Osteoblast (primary cell): ENCODE data around the gene PARVA. TPM values are rescaled to one million over a fixed set of nuclear protein-coding genes. Genes with fewer than 3 reads are reported as not detected.

Experiments
- DNase-seq: peaks from one replicate; pipeline ENCODE4 v3.0.0; 2011; ENCODE audit warnings: low spot score, mixed read lengths; ENCODE audit not compliant: insufficient read length; ENCODE audit errors: missing footprints
- H2AFZ ChIP-seq: 2 replicates; pipeline ENCODE4 v1.6.0; 2011; ENCODE audit warnings: mild to moderate bottlenecking, low read length
- H3K27ac ChIP-seq: 2 replicates; pipeline ENCODE4 v1.5.1; 2011; ENCODE audit warnings: mild to moderate bottlenecking, low read depth, low read length, moderate library complexity
- H3K27me3 ChIP-seq: 2 replicates; pipeline ENCODE4 v1.6.0; 2012; ENCODE audit warnings: mild to moderate bottlenecking, control low read depth, inconsistent platforms, low read length, moderate library complexity; ENCODE audit not compliant: insufficient read depth
- H3K36me3 ChIP-seq: 2 replicates; pipeline ENCODE4 v1.5.1; 2011; ENCODE audit warnings: mild to moderate bottlenecking, low read length, control low read depth, moderate library complexity; ENCODE audit not compliant: insufficient read depth
- H3K4me1 ChIP-seq: 2 replicates; pipeline ENCODE4 v1.5.1; 2011; ENCODE audit warnings: mild to moderate bottlenecking, low read length, control low read depth, moderate library complexity; ENCODE audit not compliant: insufficient read depth
- H3K4me2 ChIP-seq: 2 replicates; pipeline ENCODE4 v1.6.0; 2011; ENCODE audit warnings: mild to moderate bottlenecking, low read length; ENCODE audit not compliant: insufficient read depth
- H3K4me3 ChIP-seq: fragments of 200-600 bp; sonication (generic); 3 replicates; pipeline ENCODE4 v1.5.1; 2012; ENCODE audit warnings: mild to moderate bottlenecking, low read length, inconsistent platforms; ENCODE audit not compliant: insufficient read depth
- H3K79me2 ChIP-seq: 2 replicates; pipeline ENCODE4 v1.6.0; 2012; ENCODE audit warnings: mild to moderate bottlenecking, low read length, control low read depth, inconsistent platforms; ENCODE audit not compliant: insufficient read depth
- H3K9me3 ChIP-seq: 2 replicates; pipeline ENCODE4 v1.5.1; 2011; ENCODE audit warnings: low read depth, low read length, control low read depth
- H4K20me1 ChIP-seq: 2 replicates; pipeline ENCODE4 v1.6.0; 2012; ENCODE audit warnings: mild to moderate bottlenecking, low read length, control low read depth; ENCODE audit not compliant: insufficient read depth
- CTCF ChIP-seq: IDR thresholded peaks from 2 replicates; pipeline ENCODE4 v1.5.1; 2011; ENCODE audit warnings: mild to moderate bottlenecking, low read depth, low read length, moderate library complexity; ENCODE audit errors: extremely low read depth
- total RNA-seq: library from RNA; depleted of rRNA; stranded (reverse); fragments of >200 nt; gene quantifications from 2 replicates; pipeline ENCODE4 v1.2.3, GENCODE V29; 2012

The PARVA gene
- total RNA-seq, 1 donor, result 74.9 TPM

DNA sequence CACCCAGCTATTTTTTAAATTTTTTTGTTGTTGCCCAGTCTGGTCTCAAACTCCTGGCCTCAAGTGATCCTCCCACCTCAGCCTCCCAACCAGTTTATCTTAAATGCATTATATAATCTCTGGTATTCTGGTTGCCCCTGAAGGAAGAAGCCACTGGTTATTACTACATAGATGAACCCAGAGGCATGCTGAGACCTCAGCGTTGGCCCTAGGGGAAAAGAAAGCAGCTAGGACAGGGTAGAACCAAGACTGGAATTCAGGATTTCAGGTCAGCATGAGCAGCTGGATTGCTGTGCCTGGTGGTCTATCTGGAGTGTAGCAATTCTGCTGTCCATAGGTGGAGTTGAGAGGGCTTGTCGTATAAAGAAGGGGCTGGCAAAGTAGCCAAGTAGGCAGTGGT is 67.2 kb downstream of the PARVA start:
- no peak overlapping the region for H2AFZ ChIP-seq
- TF ChIP-seq CTCF, result no peak

GRCh38 chr11:12445001-12445400 is 67.6 kb downstream of the PARVA start:
- H3K9me3 ChIP-seq, result no peaks in the 10 kb centered on the region
- no peak overlapping the region for H3K27ac ChIP-seq
- peaks cover 5% of the 10 kb centered on the region for H3K36me3 ChIP-seq
- H3K79me2 ChIP-seq, result peaks cover 85% of the 10 kb centered on the region
- no peak overlapping the region for H2AFZ ChIP-seq
- no peak overlapping the region for H3K4me3 ChIP-seq
- TF ChIP-seq CTCF, result no peak
- no peak overlapping the region for H3K4me2 ChIP-seq
- H3K27me3 ChIP-seq, result no peaks in the 10 kb centered on the region
- peaks cover 26% of the 10 kb centered on the region for H3K4me1 ChIP-seq
- peaks cover 46% of the 10 kb centered on the region for H4K20me1 ChIP-seq
- no peak for DNase-seq

More for the DNA sequence above, 67.2 kb downstream of the PARVA start:
- peaks cover 85% of the 10 kb centered on the region for H3K79me2 ChIP-seq
- no peak overlapping the region for H3K4me2 ChIP-seq
- H3K4me3 ChIP-seq, result no peak overlapping the region
- H4K20me1 ChIP-seq, result peaks cover 42% of the 10 kb centered on the region
- peaks cover 5% of the 10 kb centered on the region for H3K36me3 ChIP-seq
- H3K27ac ChIP-seq, result no peak overlapping the region
- no peak for DNase-seq
- peaks cover 22% of the 10 kb centered on the region for H3K4me1 ChIP-seq
- H3K9me3 ChIP-seq, result no peaks in the 10 kb centered on the region
- H3K27me3 ChIP-seq, result no peaks in the 10 kb centered on the region

DNA sequence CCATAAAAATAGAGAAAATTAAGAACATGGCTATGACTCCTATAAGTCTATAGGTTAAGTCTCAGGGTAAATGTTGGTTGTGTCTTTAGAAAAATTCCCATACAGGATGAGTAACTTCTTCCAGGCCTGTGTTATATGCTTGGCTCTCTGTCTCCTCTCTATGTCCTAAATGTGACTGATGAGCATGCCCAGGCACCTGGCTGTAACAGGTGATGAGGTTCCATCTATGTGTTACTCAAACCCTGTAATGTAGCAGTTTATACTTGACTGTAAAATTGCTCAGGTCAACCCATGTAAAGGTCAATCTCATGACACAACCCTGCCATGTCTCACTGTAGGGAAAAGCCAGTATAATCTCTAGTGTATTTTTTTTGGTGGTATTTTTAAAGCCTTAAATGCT is 69.5 kb downstream of the PARVA start:
- Histone ChIP-seq H3K4me1 (peaks cover 21% of the 10 kb centered on the region), H3K4me3 (no peak overlapping the region), H3K27ac (no peak overlapping the region), H4K20me1 (peaks cover 57% of the 10 kb centered on the region), H3K79me2 (peaks cover 90% of the 10 kb centered on the region), H3K27me3 (no peaks in the 10 kb centered on the region), H3K9me3 (no peaks in the 10 kb centered on the region), H2AFZ (no peak overlapping the region), H3K36me3 (peaks cover 5% of the 10 kb centered on the region), H3K4me2 (no peak overlapping the region)
- DNase-seq, result no peak
- no peak for TF ChIP-seq CTCF

- Histone ChIP-seq H3K9me3 (no peaks in the 10 kb centered on the region), H3K36me3 (peaks cover 5% of the 10 kb centered on the region), H3K27me3 (no peaks in the 10 kb centered on the region), H2AFZ (no peak overlapping the region), H3K4me1 (peaks cover 18% of the 10 kb centered on the region), H4K20me1 (peaks cover 58% of the 10 kb centered on the region), H3K79me2 (peaks cover 96% of the 10 kb centered on the region), H3K4me2 (no peak overlapping the region), H3K4me3 (no peak overlapping the region), H3K27ac (no peak overlapping the region)
- TF ChIP-seq CTCF, result no peak
- DNase-seq, result peak; percentile 67
These were observed 71.0 kb downstream of the PARVA start for GRCh38 chr11:12448131-12448939.
